Lung microvascular endothelial cell (primary cell): Measurements from ENCODE around the gene PCSK1. TPM values are rescaled to one million over a fixed set of nuclear protein-coding genes. Genes with fewer than 3 reads are reported as not detected.
"Not testable (repeated sequence)": the region's sequence is repeated elsewhere in the genome, so short reads cannot be mapped to it uniquely, and the experiment has no call there.

Source experiments
- DNase-seq, 2 donors: peaks; one replicate each; pipeline versions ENCODE4 v3.0.0 to v3.0.0-alpha.2; 2010; ENCODE audit warnings: low read depth in 2 of 2
- total RNA-seq: library from RNA; depleted of rRNA; stranded (reverse); fragments of >200 nt; gene quantifications from 2 replicates; pipeline ENCODE4 v1.2.1, GENCODE V29; 2014

Gene PCSK1
- total RNA-seq, 1 donor from 2014 or later: under 0.01 TPM

DNA sequence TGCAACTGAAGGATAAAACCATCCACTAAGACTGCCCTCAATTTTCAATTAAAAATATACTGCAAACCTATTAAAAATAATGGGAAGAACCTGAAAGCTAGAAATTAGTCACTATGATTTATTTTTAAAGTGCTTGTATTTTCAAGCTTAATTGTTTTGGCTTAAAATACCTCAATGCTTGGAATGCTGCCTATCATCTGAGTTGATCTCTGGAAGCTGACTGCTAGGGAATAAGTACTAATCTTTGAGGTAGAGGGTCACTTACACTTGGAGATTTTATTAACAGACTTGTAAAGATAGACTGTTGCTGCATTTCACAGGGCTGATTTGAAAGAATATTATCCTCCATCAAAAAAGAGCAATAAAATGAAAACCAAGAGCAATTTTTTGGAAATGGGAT, 6.2 kb downstream of the PCSK1 start:
- DNase-seq: no peak

DNA sequence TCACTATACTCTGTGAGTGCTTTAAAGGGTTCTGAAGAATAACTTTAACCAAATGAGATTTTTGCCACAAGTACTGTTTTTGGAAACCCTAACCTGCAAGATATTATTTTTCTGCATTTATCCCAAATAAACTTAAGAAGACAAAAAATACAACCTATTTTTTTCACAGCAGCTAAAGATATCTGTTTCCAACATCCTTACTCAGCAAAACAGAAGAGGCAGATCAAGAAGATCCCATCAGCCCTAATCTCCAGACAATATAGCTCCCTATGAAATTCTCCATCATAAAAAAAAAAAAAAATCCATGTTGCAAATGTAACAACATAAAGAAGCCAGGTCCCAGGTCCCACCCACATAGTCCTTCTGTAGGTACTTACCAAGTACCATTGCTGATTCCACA, 7.6 kb downstream of the PCSK1 start:
- no peak for DNase-seq

DNA sequence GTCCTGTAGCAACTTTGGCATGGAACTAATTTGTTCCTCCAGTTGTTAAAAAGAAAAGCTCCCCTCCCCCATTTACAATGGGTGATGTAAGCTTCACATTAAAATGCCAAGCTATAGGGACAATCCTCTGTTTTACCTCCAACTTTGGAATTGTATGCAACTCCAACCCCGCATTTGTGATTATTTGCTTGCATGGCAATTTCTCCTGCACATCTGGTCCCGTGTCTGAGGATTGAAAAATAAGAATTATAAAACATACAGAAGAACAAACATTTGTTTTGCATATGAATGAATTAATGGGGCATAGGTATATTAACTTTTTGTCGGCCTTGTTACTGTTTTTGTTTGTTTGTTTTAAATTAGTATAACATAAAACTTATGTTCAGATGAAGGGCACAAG, 17.2 kb downstream of the PCSK1 start:
- DNase-seq: no peak

DNA sequence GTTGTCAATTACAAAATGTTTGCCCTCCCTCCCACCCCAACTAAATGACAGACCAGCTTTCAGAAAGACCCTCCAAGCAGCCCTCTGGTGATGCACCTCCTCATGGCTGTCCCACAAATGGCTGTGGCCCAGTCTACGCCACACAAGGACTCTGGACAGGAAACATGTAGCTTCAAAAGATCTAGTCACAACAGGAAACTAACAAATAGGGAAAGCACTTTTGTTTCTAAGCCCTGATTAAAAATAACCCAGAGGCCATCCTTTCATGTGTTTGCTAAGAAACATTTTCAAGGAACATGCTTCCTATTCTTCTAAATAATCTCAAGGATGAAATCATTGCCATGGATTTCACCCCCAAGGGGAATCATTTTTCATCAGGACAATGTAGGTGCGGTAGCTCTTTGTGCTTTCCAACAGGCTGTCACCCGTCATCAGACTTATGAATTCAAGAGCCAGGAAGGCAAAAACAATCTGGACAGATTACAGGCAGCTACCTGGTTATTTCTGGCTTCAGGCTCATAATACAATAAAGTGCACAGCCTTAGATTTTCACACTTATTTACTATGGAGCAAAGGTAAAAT, 20.1 kb downstream of the PCSK1 start:
- DNase-seq: peak in 1 of 2 donors; percentile 78

DNA sequence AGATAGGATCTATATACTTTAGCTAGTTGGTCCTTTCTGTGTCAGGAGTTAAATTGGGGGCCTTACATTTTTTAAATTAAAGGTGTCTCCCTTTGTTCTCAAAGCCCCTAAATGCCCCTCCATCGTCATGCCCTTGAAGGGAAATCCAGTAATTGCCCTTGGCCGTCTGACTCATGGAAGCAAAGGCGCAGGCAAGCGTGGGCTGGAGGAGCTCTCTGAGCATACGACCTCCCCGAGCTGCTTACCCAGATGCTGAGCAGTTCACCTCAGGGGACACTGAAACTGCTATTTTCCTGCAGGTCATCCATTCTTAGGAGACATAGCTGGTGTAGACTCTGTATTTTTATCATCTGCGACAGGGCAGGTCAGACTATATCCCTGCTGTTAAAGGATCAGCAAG, 23.0 kb downstream of the PCSK1 start:
- no peak for DNase-seq

DNA sequence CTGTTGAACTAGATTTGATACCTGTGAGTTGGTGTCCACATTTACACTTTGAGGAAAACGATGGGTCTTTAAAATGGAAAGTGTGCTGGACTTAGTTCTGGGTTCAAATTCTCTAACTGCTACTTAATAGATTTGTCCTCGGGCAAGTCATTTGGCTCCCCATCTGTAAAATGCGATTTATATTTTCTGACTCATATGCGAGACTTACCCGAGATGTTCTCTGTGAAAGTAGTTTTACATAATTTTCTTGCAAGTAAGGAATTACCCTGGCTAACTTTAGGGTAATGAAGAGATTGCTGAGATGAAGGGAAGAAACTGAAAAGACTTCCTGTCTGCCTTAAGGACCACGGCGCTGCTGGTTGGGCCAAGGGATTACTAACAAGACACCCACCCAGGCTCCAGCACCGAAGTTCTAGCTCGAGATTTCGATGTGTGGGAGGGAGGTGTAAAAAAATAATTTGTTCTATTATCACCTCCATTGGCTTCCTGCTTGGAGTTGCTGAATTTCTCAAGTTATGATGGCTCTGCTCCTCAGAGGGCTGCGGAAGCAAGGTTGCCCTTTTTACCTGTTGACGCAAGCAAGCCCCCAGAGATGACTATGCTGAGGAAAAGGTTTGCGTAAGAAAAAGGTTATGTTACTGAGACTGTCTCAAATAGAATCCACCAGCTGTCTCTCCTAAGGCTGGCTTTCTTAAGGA, 24.1 kb downstream of the PCSK1 start:
- no peak for DNase-seq

DNA sequence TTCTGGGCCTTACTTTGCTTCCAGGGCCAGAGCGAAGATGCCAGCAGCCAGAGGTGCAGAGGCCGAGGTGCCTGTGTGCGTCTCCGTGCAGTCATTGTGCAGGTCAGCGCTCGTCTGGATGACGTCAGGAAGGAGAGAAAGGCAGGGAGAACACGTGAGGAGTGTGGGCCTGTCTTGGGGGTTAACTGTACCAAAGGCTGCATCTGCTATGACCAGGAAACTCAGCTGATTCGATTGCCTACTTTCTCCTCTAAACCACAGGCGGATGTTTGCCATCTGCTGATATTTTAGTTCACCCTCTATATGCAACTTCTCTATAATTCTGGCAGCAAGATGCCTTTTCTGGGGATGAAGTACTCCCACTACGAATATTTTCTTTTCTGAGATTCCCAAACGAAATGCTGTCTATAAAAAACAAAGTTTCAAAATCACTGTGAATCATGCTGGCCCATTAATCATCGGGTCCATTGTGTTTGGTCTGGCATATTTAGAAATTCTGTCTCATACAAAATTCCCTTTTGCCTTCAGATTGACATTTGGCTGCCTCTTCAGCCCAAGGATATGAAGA, 24.8 kb downstream of the PCSK1 start:
- peak; percentile 22 to 95 for DNase-seq

DNA sequence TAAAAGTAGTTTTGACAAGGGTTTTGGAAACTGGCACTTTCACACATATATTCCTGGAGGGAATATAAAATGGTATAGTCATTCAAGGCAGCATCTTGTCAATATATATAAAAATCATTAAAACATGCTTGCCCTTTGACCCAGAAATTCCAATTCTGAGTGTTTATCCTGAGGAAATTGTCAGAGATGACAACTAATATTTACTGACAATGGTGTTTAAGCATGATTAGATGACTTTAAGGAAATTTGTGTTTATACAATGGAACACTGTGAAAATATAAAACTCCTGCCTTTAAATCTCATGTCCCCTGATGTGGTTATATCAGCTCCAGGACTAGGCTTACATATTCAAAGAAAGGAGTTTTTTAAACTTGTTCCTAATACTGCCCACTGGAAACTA, 25.6 kb downstream of the PCSK1 start:
- peak in 1 of 2 donors; percentile 78 for DNase-seq

DNA sequence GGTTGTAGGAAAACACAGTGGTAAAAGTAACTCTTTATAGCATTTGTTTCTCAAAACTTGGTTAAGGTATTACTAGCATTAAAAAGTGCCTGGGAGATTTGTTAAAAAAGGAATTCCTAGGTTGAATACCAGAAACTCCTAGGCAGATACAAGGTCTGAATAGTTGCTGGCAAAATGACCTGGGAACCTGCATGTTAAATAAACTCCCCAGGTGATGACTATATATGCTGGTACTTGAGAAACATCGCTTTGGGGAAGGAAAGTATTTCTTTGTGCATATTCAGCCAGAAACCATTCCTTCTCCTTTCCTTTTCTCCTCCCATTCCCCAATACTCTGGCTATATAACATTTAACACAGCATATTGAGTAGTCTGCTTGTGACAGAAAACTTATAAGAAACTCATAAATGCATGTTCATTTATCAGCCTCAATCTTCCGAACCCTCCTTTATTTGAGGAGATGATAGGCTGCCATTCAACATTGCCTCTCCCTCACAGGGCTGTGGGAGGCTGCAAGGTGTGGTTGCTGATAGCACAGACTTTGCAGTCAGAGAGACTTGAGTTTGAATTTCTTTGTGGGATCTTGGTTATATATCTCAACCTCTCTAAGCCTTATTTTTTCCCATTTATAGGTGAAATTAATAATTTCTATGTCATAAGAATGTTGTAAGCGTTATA, 28.7 kb downstream of the PCSK1 start:
- DNase-seq: no peak

DNA sequence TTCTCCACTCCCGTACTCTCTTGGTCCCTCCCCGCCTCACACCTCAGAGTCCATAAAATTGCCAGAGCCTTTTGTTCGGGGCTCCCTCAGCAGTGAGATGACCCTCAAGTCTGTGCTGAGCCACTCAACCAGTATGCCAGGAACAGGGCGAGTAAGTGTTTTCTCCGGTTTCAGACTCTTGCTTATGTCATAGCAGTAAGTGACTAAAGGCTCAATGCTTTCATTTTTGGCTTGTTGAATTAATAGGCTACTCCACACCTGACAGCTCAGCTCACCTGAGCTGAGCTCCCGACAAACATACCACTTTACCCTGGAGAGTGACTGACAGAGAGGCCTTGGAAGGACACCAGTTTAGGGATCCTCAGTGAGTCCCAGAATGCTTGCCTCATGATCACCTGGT, 30.5 kb downstream of the PCSK1 start:
- no peak for DNase-seq

DNA sequence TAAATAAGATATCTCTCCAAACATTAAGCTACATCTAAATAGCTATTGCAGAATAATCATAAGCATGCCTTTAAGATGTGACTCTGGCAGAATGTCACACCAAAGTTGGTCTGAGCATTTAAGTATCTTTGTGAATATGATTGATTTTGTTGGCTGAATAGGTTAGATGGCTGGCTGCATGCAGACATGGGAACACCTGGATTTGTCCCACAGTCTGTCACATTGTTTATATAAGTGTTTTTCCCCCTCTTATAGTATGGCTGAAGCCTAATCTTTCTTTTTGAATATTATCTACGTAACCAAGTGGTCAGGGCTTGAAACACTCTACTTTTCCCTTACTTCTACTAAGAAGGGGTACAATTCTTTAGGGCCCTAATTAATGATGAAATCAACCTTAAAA, 36.2 kb downstream of the PCSK1 start:
- DNase-seq: no peak

DNA sequence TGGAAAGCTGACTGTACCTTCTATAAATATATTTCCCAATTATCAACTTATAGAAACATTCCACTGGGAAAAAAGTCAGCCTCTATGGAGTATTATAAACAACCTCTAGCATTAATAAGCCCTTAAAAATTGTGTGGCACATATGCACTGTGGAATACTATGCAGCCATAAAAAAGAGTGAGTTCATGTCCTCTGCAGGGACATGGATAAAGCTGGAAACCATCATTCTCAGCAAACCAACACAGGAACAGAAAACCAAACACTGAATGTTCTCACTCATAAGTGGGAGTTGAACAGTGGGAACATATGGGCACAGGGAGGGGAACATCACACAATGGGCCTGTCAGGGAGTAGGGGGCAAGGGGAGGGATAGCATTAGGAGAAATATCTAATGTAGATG, 37.8 kb downstream of the PCSK1 start:
- DNase-seq: not testable (repeated sequence)

DNA sequence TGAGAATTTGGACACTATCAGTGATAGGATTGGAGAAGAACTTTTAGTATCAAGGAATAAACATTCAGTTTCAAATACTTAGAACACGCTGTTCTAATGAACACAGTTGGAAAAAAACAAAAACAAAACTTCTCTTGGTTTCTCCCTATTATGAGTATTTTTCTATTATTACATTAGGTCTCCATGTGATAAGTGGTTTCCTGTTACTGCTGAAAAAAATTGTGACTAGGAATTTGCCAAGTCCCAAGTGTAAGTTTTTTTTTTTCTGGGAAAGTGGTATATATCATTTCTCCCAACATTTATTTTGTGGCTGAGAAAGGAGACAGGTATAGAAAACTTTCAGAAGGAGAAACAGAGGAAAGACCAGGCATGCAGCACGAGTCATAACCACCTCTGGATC, 41.1 kb downstream of the PCSK1 start:
- DNase-seq: peak; percentile 15 to 51

DNA sequence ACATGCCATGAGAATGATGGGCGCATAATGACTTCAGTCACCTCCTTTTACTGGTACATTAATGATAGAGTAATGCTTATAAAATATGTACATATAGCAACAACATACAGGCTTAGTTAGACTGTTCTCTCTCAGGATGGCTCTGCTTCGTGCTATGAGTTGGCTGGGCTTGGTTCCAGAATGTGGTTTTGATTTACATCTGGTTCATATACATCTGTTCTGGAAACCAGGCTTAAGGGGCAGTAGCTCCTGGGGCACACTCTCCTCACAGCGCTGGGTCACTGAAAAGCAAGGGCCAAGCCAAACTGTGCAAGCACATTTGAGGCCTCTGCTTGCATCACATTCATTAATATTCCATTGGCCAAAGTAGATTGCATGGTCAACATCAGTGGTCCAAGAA, 44.9 kb downstream of the PCSK1 start:
- DNase-seq: no peak

DNA sequence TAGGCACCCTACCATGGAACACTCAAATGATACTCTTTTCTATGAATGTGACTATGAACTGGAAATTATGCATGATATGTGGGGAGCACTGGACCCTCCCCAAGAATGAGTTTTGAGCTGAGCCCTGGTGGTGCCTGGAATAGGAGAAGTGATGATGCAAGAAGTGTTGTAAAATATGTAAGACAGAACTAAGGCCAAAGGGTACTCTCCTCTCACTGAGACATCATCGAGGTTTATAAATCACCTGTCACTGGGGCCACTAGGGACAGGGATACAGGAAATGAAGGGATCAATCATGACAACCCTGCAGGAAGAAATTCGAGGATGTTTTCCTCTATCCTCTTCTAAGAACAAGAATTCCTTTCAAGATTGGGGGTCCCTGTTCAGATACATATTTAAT, 45.4 kb downstream of the PCSK1 start:
- no peak for DNase-seq

DNA sequence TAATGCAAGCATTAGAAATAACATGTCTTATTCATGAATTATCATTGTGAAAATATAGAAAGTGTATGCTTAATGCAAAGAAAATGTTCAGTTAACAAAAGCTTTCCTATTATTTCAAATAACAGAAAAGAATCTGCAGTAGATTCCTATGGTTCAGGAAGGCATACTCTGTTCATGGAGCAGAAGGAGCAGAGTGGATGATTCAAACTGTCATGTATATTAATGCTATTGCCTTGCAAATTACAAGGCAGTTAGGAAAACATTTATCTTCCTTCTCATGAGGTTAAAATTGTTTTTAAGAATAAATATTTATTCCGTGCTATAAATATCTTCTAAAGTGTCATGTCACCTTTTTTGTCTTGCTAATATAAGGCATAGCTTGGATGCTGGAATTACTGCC, 47.5 kb downstream of the PCSK1 start:
- DNase-seq: no peak

DNA sequence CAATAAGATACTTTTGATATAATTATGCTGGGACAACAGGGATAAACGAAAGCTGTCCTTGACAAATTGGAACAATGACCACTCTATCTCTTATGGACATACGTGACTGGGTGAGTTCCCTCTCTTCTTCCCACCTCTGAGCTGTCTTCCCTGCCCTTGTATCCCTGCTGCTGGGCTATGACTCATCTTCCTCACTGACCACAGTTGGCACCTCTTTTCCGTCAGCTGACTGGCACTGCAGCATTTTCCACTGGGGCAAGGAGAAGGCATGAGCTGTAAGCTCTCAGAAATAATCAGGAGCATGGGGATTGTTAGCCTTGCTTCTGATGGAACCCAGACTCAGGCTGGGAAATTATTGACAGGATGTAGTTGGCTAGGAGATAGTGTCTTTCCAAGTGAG, 48.7 kb downstream of the PCSK1 start:
- peak; percentile 48 to 83 for DNase-seq

DNA sequence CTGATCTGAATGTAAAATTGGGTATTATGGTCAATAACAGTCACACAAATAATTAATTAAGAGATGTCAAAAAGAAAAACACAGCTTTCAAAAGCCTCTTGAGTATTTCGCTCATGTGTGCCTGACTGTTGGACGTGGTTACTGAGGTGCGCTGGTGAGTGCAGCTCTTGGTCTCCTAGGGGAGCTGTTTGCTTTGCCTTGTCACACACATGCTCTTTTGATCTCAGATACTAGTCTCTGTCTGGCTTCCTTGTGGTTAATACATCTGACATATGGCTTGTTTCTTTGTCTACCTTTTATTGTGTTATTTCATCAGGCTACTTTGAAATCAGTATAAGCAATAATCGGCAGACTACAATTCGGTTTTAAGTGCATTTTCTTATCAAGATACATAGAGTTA, 51.5 kb downstream of the PCSK1 start:
- peak in 1 of 2 donors; percentile 22 for DNase-seq

DNA sequence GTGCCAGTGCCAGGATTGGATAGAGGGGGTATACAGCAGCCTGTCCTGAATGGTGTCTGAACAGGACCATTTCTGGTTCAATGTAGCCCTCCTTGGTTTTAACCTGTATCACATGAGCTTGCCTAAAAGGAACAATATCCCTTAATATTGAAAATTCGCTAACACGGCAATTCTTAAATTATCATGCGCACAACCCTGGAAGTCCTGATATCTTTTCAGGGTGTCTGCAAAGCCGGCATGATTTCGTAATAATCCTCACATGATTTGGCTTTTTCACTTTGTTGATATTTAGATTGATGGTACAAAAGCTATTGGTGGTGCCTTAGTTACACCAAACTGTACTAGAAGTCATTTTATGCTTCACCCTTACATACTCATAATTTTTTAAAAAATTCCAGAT, 53.2 kb downstream of the PCSK1 start:
- DNase-seq: no peak

DNA sequence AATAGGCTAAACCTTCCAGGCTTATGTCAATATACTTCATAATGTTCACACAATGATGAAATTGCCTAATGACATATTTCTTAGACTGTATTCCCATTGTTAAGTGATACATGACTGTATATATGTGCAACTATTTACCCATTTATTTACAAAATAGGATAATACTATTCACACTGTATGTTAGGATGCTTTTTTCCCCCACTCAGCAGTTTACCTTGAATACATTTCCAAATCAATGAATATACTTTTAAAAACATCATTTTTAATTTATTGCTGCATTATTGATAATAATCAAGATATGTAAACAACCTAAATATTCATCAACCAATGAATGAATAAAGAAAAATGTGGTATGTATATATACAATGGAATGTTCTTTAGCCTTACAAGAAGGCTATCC, 55.5 kb downstream of the PCSK1 start:
- no peak for DNase-seq

DNA sequence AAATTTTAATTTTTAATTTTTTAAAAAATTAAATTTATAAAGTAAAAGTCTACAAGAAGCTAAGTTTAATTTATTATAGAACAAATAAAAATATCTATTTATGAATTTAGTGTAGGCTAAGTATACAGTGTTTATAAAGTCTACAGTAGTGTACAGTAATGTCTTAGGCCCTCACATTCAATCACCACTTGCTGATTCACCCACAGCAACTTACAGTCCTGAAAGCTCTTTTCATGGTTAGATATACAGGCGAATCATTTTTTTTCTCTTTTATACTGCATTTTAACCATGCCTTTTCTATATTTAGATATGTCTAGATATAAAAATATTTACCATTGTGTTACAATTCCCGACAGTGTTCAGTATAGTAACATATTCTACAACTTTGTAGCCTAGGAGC, 55.9 kb downstream of the PCSK1 start:
- no peak for DNase-seq

DNA sequence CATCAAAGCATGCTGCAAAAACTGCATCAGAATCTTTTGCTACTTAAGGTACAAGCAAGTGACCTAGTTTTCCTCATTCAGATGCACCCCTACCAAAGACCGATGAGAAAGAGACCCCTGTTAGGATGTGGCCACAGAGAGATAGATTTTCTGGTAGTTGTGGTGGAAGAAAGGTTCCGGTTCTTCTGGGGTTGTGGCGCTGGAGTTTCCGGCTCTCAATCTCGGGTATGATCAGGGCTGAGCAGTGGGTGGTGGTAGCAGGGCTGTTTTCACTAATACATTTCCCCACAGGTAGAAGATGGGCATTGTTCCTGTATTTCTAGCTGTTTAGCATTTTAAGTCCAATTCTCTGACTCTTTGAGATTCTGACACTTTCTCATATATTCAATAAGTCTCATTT, 58.4 kb downstream of the PCSK1 start:
- DNase-seq: no peak

DNA sequence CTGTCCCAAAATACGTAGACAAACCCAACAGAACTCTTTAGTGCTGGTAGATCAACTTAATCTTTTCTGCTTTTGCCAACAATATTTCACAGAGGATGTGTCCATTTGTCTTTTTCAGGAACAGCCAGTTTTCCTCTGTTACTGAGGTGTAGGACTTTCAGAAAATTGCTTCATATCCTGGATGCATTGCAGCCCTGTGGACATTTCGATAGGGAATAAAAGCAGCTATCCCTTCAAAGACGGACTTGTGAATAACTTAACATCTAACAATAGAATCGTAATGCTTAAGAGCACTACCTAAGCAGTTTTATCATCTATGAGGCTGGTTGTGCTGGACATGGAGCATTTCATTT, 59.7 kb downstream of the PCSK1 start:
- no peak for DNase-seq
